ENCODE results near the gene TP53TG5.
"Not testable (repeated sequence)": the region's sequence is repeated elsewhere in the genome, so short reads cannot be mapped to it uniquely, and the experiment has no call there.

Gene TP53TG5

GRCh38 chr20:45363611-45364492 lies 14.3 kb downstream of the TP53TG5 start:
- DNase-seq = no peak

GRCh38 chr20:45362804-45363610 lies 15.1 kb downstream of the TP53TG5 start, which contains the start of gene SYS1:
SYS1 (plus strand) TSS chr20:45363156; CDS start chr20:45363532, 376 bp downstream.
- peak; percentile 93 for DNase-seq

- DNase-seq = no peak
These were observed 16.3 kb downstream of the TP53TG5 start for GRCh38 chr20:45361793-45362192.

GRCh38 chr20:45359406-45360148 lies 18.5 kb downstream of the TP53TG5 start:
- no peak for DNase-seq

- DNase-seq = no peak
These were observed 19.1 kb downstream of the TP53TG5 start for GRCh38 chr20:45359069-45359405.

- DNase-seq = no peak
These were observed 19.6 kb downstream of the TP53TG5 start for GRCh38 chr20:45358282-45359068.

- DNase-seq = no peak
These were observed 22.7 kb downstream of the TP53TG5 start for GRCh38 chr20:45355209-45356084.

- DNase-seq = no peak
These were observed 23.5 kb downstream of the TP53TG5 start for GRCh38 chr20:45354423-45355208.

- DNase-seq = no peak
These were observed 24.4 kb downstream of the TP53TG5 start for GRCh38 chr20:45353746-45354145.

- DNase-seq = no peak
These were observed 25.4 kb downstream of the TP53TG5 start for GRCh38 chr20:45352729-45353128.

- not testable (repeated sequence) for DNase-seq
These were observed 27.3 kb downstream of the TP53TG5 start for GRCh38 chr20:45350795-45351194.

- DNase-seq = no peak
These were observed 27.9 kb downstream of the TP53TG5 start for GRCh38 chr20:45350217-45350616.

- no peak for DNase-seq
These were observed 30.0 kb downstream of the TP53TG5 start, which contains the start of gene SDC4 for GRCh38 chr20:45347936-45348778. SDC4 (minus strand) TSS chr20:45348424; CDS start chr20:45348384, 40 bp downstream.

GRCh38 chr20:45347297-45347935 lies 30.7 kb downstream of the TP53TG5 start:
- no peak for DNase-seq

GRCh38 chr20:45346851-45347250 lies 31.3 kb downstream of the TP53TG5 start:
- DNase-seq = no peak

- no peak for DNase-seq
These were observed 31.8 kb downstream of the TP53TG5 start for GRCh38 chr20:45346291-45346718.

GRCh38 chr20:45345104-45345936 lies 32.8 kb downstream of the TP53TG5 start:
- DNase-seq = no peak
